ENCODE measurements around the gene NKAIN4.

Gene NKAIN4

DNA sequence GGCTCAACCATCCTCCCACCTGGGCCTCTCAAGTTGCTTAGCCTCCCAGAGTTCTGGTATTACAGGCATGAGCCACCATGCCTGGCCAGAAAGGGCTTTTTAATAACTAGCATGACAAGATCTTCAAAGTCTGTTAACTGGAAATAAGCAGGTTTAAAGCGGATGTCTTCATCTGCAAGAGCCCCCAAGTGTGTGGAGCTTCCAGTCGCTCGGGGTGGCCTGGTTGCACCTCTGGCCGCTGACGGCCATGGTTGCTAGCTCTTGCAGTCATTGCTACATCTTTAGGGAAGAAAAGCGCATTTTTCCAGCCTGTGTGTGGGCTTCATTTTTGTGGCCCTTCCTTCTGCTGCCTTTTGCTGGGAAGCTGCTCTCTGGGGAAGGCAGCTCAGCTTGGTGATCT lies 26.1 kb upstream of the NKAIN4 start:
- H3K27ac Mint-ChIP-seq = no peak overlapping the region
- H3K4me1 Mint-ChIP-seq = peaks cover under 1% of the 10 kb centered on the region
- H3K4me3 Mint-ChIP-seq = no peak overlapping the region
- H3K36me3 Mint-ChIP-seq (ENCODE audit: low read depth) = peaks cover 22% of the 10 kb centered on the region
- DNase-seq = no peak
- H3K27me3 Mint-ChIP-seq (ENCODE audit: low read depth, poor library complexity) = no peaks in the 10 kb centered on the region
- TF ChIP-seq, protein P1, sequence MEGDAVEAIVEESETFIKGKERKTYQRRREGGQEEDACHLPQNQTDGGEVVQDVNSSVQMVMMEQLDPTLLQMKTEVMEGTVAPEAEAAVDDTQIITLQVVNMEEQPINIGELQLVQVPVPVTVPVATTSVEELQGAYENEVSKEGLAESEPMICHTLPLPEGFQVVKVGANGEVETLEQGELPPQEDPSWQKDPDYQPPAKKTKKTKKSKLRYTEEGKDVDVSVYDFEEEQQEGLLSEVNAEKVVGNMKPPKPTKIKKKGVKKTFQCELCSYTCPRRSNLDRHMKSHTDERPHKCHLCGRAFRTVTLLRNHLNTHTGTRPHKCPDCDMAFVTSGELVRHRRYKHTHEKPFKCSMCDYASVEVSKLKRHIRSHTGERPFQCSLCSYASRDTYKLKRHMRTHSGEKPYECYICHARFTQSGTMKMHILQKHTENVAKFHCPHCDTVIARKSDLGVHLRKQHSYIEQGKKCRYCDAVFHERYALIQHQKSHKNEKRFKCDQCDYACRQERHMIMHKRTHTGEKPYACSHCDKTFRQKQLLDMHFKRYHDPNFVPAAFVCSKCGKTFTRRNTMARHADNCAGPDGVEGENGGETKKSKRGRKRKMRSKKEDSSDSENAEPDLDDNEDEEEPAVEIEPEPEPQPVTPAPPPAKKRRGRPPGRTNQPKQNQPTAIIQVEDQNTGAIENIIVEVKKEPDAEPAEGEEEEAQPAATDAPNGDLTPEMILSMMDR (IDR thresholded peaks at IDR 0.05) = no peak
- H3K9me3 Mint-ChIP-seq = no peaks in the 10 kb centered on the region

DNA sequence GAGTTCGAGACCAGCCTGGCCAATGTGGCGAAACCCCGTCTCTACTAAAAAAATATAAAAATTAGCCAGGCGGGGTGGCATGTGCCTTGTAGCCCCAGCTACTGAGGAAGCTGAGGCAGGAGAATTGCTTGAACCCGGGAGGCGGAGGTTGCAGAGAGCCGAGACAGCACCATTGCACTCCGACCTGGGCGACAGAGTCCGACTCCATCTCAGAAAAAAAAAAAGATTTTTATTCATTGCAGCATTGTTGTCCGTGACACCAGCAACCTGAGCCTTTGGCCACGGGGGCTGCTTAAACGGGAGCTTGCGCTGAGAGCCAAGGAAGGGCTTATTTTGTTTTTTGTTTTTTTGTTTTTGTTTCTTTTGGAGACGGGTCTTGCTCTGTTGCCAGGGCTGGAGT lies 25.7 kb upstream of the NKAIN4 start:
- Mint-ChIP-seq H3K27ac (no peak overlapping the region), H3K4me1 (peaks cover 4% of the 10 kb centered on the region), H3K36me3 (ENCODE audit: low read depth) (peaks cover 22% of the 10 kb centered on the region), H3K9me3 (no peaks in the 10 kb centered on the region), H3K4me3 (no peak overlapping the region), H3K27me3 (ENCODE audit: low read depth, poor library complexity) (no peaks in the 10 kb centered on the region)
- no peak for DNase-seq
- TF ChIP-seq, protein P1 (IDR thresholded peaks at IDR 0.05) = no peak

DNA sequence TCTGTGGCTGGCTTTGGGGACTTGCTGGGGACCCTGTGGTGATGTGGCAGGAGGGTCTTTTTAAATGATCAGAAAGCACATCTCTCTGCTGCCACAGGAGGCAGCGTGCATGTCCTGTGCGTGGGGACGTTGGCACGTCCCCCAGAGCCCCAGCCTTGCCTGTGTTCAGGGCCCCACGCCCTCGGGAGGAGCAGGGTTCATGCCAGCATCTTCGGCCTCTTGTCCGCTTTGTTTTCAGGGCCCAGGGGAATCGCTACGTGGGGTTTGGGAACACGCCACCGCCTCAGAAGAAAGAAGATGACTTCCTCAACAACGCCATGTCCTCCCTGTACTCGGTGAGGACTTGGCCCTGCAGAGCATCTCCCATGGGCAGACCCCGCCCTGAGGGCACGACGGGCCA lies 24.4 kb upstream of the NKAIN4 start:
- Mint-ChIP-seq H3K27me3 (ENCODE audit: low read depth, poor library complexity) (no peaks in the 10 kb centered on the region), H3K9me3 (no peaks in the 10 kb centered on the region), H3K36me3 (ENCODE audit: low read depth) (peaks cover 16% of the 10 kb centered on the region), H3K27ac (no peak overlapping the region), H3K4me3 (no peak overlapping the region), H3K4me1 (peaks cover 16% of the 10 kb centered on the region)
- TF ChIP-seq, protein P1 (IDR thresholded peaks at IDR 0.05) = no peak
- DNase-seq = no peak

DNA sequence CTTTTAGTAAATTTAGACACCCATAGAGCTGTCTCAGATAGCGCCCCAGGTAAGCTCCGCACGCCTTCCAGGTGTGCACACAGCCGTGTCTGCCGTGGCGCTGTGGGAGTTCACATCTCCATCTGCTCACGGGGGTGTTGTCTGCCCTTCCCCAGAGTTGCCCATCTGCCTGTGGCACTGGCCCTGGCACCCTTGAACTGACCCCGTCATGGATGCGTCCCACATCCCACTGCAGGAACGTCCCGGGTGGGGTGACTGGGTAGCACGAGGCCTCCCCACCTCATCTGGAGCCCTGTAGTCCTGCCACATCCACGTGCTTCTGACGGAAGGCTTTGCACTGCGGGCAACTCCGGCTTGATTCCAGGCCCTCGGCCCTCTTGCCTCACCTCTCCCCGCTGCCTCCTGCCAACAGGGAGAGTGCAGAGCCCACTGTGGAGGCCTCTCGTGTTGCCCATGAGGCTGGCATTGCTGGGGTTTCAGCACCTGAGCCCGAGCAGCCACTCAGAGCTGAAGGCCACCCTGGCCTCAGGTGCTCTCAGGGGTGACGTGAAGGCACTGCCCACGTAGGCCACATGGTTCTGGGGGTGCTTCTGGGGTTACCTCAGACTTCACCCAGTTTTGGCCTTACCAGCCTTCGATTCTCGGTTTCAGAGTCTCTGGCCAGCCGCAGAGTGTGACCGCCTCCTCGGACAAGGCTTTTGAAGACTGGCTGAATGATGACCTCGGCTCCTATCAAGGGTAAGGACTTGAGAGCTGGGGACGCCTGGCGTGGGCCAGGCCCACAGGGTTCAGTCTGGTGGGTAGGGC lies 23.4 kb upstream of the NKAIN4 start:
- no peak for DNase-seq
- peaks cover 21% of the 10 kb centered on the region for H3K4me1 Mint-ChIP-seq
- no peak overlapping the region for H3K4me3 Mint-ChIP-seq
- TF ChIP-seq, protein P1 (IDR thresholded peaks at IDR 0.05) = no peak
- peaks cover 15% of the 10 kb centered on the region for H3K36me3 Mint-ChIP-seq (ENCODE audit: low read depth)
- no peaks in the 10 kb centered on the region for H3K27me3 Mint-ChIP-seq (ENCODE audit: low read depth, poor library complexity)
- no peaks in the 10 kb centered on the region for H3K9me3 Mint-ChIP-seq
- no peak overlapping the region for H3K27ac Mint-ChIP-seq

DNA sequence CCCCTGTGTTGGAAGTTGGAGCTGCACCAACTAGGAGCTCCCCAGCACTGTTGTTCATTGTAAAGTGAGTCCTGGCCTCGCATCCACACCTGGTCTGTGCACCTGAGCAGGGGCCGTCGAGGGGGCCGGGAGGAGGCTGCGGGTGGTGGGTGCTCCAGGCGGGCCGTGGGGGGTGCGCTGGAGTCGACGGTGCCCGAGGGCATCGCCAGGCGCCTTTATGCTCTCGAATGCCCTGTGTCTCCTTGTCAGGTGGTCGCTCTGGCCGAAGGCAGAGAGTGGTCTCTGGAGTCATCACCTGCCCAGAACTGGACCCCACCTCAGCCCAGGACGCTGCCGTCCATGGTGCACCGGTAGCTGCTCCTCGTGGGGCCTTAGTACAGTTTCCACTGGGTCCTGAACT lies 22.7 kb upstream of the NKAIN4 start:
- Mint-ChIP-seq H3K4me3 (no peak overlapping the region), H3K9me3 (no peaks in the 10 kb centered on the region), H3K27ac (no peak overlapping the region), H3K36me3 (ENCODE audit: low read depth) (peaks cover 15% of the 10 kb centered on the region), H3K27me3 (ENCODE audit: low read depth, poor library complexity) (no peaks in the 10 kb centered on the region), H3K4me1 (peaks cover 21% of the 10 kb centered on the region)
- TF ChIP-seq, protein P1 (IDR thresholded peaks at IDR 0.05) = no peak
- no peak for DNase-seq

DNA sequence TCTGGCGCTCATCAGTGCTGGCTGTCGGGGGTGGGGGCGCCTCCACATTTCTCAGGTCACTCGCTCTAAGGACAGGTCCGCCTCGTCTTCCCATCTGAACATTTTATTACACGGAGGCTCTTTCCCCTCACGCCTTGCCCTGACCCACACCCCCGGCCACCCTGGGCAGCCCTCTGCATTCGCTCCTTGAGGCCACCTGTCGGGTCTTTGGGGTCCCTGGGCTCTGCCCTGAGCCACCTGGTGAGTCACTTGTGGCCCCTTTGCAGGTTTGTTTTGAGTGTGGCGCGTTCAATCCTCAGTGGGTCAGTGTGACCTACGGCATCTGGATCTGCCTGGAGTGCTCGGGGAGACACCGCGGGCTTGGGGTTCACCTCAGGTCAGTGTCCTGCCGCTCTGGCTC lies 21.6 kb upstream of the NKAIN4 start:
- TF ChIP-seq, protein P1 (IDR thresholded peaks at IDR 0.05) = no peak
- no peak for DNase-seq
- Mint-ChIP-seq H3K4me1 (peaks cover 32% of the 10 kb centered on the region), H3K9me3 (no peaks in the 10 kb centered on the region), H3K4me3 (no peak overlapping the region), H3K36me3 (ENCODE audit: low read depth) (peaks cover 22% of the 10 kb centered on the region), H3K27ac (no peak overlapping the region), H3K27me3 (ENCODE audit: low read depth, poor library complexity) (no peaks in the 10 kb centered on the region)

Data from nephron progenitor cell (in vitro differentiated cells).